HEK293 (cell line): ENCODE measurements around the gene SMTN.
A peak's percentile ranks its signal among the peaks of the same experiment; 100 is the strongest.

Source experiments
- CTCF ChIA-PET: fragments of 350-600 bp; formaldehyde crosslinking; extraction: SDS; loops from one replicate; lab custom pipeline; 2021; ENCODE audit warnings: antibody characterized with exemption; lab: Yijun Ruan, JAX
- POLR2A ChIA-PET: fragments of 300-600 bp; formaldehyde crosslinking; extraction: SDS; loops from one replicate; lab custom pipeline; 2020; ENCODE audit warnings: antibody characterized with exemption, inconsistent platforms; lab: Yijun Ruan, JAX
- H3K27ac ChIP-seq: fragments of 200-500 bp; sonication (Bioruptor generic); 2 replicates; pipeline ENCODE4 v1.5.1; 2014; ENCODE audit warnings: low read depth, low read length, control low read depth, inconsistent platforms; ENCODE audit errors: extremely low read depth
- H3K36me3 ChIP-seq, 2 experiments: fragments of 200-500 bp in 1 of 2; sonication (Bioruptor generic) in 1 of 2; 1 replicate in 1 of 2; 2 replicates in 1 of 2; pipeline ENCODE4 v1.5.1; 2014 to 2017; ENCODE audit warnings: inconsistent platforms in 2 of 2, low read length in 2 of 2; ENCODE audit not compliant: control insufficient read depth in 2 of 2, insufficient read depth in 1 of 2
- H3K4me1 ChIP-seq: fragments of 200-500 bp; sonication (Bioruptor generic); 2 replicates; pipeline ENCODE4 v1.5.1; 2014; ENCODE audit warnings: mild to moderate bottlenecking, low read length, inconsistent platforms; ENCODE audit not compliant: control insufficient read depth, insufficient read depth
- H3K4me3 ChIP-seq: 2 replicates; pipeline ENCODE4 v1.5.1; 2011; ENCODE audit warnings: low read depth, mild to moderate bottlenecking, control low read depth, low read length, moderate library complexity
- H3K9me3 ChIP-seq: fragments of 200-500 bp; sonication (Bioruptor generic); 2 replicates; pipeline ENCODE4 v1.5.1; 2014; ENCODE audit warnings: low read depth, low read length, inconsistent platforms; ENCODE audit not compliant: control insufficient read depth, insufficient read depth
- GLIS1 ChIP-seq: fragments of 450-650 bp; formaldehyde crosslinking; IDR thresholded peaks from 2 replicates; pipeline ENCODE4 v1.5.1; 2016; ENCODE audit warnings: missing biosample characterization, missing genetic modification characterization
- KLF16 ChIP-seq: fragments of 450-650 bp; formaldehyde crosslinking; IDR thresholded peaks from 2 replicates; pipeline ENCODE4 v1.5.1; 2017; ENCODE audit warnings: missing biosample characterization, missing genetic modification characterization
- MZF1 ChIP-seq: fragments of 450-650 bp; formaldehyde crosslinking; IDR thresholded peaks from 2 replicates; pipeline ENCODE4 v1.5.1; 2017; ENCODE audit warnings: missing biosample characterization, missing genetic modification characterization, borderline replicate concordance
- SALL2 ChIP-seq: fragments of 450-650 bp; formaldehyde crosslinking; IDR thresholded peaks from 2 replicates; pipeline ENCODE4 v1.5.0; 2017; ENCODE audit warnings: missing biosample characterization, mild to moderate bottlenecking, missing genetic modification characterization, borderline replicate concordance
- SCRT2 ChIP-seq: fragments of 450-650 bp; formaldehyde crosslinking; IDR thresholded peaks from 2 replicates; pipeline ENCODE4 v1.5.1; 2016; ENCODE audit warnings: missing biosample characterization, missing genetic modification characterization
- SP7 ChIP-seq: fragments of 450-650 bp; formaldehyde crosslinking; IDR thresholded peaks from 2 replicates; pipeline ENCODE4 v1.5.1; 2016; ENCODE audit warnings: missing biosample characterization, missing genetic modification characterization
- YY2 ChIP-seq: fragments of 450-650 bp; formaldehyde crosslinking; IDR thresholded peaks from 2 replicates; pipeline ENCODE4 v1.5.1; 2016; ENCODE audit warnings: missing biosample characterization, missing genetic modification characterization
- ZNF169 ChIP-seq: fragments of 450-650 bp; formaldehyde crosslinking; IDR thresholded peaks from 2 replicates; pipeline ENCODE4 v1.5.1; 2016; ENCODE audit warnings: missing biosample characterization, missing genetic modification characterization
- ZNF175 ChIP-seq: fragments of 450-650 bp; formaldehyde crosslinking; IDR thresholded peaks from 2 replicates; pipeline ENCODE4 v1.5.1; 2016; ENCODE audit warnings: missing biosample characterization, missing genetic modification characterization
- ZNF23 ChIP-seq: fragments of 450-650 bp; formaldehyde crosslinking; IDR thresholded peaks from 2 replicates; pipeline ENCODE4 v1.5.1; 2016; ENCODE audit warnings: missing biosample characterization, missing genetic modification characterization, borderline replicate concordance
- ZNF426 ChIP-seq: fragments of 450-650 bp; formaldehyde crosslinking; IDR thresholded peaks from 2 replicates; pipeline ENCODE4 v1.5.1; 2017; ENCODE audit warnings: missing biosample characterization, missing genetic modification characterization, mild to moderate bottlenecking, inconsistent platforms, moderate library complexity
- ZNF76 ChIP-seq: fragments of 450-650 bp; formaldehyde crosslinking; IDR thresholded peaks from 2 replicates; pipeline ENCODE4; 2016; ENCODE audit warnings: low read depth, missing biosample characterization, missing genetic modification characterization, borderline replicate concordance
- TF ChIP-seq, protein P1 (sequence below): fragments of 450-650 bp; formaldehyde crosslinking; IDR thresholded peaks from 2 replicates; pipeline ENCODE4 v1.5.1; 2017; ENCODE audit warnings: missing biosample characterization, mild to moderate bottlenecking, missing genetic modification characterization, moderate library complexity
- TF ChIP-seq, protein P2 (sequence below): fragments of 450-650 bp; formaldehyde crosslinking; IDR thresholded peaks from 2 replicates; pipeline ENCODE4 v1.5.1; 2016; ENCODE audit warnings: missing biosample characterization, missing genetic modification characterization
- TF ChIP-seq, protein P3 (sequence below): fragments of 450-650 bp; formaldehyde crosslinking; IDR thresholded peaks from 2 replicates; pipeline ENCODE4 v1.5.1; 2016; ENCODE audit warnings: missing biosample characterization, missing genetic modification characterization
- TF ChIP-seq, protein P4 (sequence below): fragments of 450-650 bp; formaldehyde crosslinking; IDR thresholded peaks from 2 replicates; pipeline ENCODE4 v1.5.1; 2016; ENCODE audit warnings: missing biosample characterization, missing genetic modification characterization
- TF ChIP-seq, protein P5 (sequence below): fragments of 450-650 bp; formaldehyde crosslinking; IDR thresholded peaks from 2 replicates; pipeline ENCODE4 v1.5.1; 2016; ENCODE audit warnings: missing biosample characterization, missing genetic modification characterization, low read depth
- TF ChIP-seq, protein P6 (sequence below): fragments of 450-650 bp; formaldehyde crosslinking; IDR thresholded peaks from 2 replicates; pipeline ENCODE4 v1.5.0; 2017; ENCODE audit warnings: missing biosample characterization, missing genetic modification characterization, borderline replicate concordance

The SMTN gene

DNA sequence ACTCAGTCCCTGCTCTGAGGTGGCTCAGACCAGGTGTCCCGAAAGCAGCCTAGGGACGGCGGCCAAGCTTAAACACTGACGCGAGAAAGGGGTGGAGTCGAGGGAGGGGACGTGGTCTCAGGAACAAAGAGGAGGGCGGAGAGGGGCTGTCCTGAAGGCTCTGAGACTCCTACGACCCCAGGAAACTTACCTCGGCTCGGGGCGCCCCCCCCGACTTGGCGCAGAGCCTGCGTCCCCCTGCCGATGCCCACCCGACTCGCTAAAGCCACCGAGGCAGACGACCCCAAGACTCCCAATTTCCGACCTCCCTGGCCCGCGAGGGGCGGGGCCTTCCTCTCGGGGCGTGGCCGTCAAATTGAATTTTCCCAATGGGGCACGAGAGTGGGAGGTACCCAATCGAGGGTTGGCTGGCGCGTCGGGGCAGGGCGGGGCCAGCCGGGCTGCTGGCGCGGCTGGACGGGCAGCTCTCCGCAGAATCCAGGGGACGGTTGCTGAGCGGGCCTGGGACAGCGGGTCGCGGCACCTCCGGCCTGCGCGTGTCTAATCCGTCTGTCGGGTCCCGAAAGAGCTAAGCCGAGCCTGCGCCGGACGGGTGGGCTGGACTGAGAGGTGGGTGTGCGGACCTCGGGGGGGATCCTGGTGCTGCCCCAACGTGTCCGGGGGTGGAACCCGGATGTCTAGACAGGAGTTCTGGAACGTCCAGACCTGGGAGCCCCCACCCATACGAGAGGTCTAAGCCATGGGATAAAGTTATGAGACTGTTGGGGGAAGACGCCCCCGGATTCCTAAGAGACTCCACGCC lies at the start of gene SMTN (continued):
- no peak for TF ChIP-seq ZNF76 (tag by site-specific recombination)
- 0 out of 2 replicates have a peak, but pooled peaks have one; percentile 15 for TF ChIP-seq KLF16 (tag by site-specific recombination)
- TF ChIP-seq ZNF175: no peak
- TF ChIP-seq, protein P1, sequence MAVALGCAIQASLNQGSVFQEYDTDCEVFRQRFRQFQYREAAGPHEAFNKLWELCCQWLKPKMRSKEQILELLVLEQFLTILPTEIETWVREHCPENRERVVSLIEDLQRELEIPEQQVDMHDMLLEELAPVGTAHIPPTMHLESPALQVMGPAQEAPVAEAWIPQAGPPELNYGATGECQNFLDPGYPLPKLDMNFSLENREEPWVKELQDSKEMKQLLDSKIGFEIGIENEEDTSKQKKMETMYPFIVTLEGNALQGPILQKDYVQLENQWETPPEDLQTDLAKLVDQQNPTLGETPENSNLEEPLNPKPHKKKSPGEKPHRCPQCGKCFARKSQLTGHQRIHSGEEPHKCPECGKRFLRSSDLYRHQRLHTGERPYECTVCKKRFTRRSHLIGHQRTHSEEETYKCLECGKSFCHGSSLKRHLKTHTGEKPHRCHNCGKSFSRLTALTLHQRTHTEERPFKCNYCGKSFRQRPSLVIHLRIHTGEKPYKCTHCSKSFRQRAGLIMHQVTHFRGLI (tag by site-specific recombination): no peak
- 0 out of 2 replicates have a peak, but pooled peaks have one; percentile 35 for TF ChIP-seq SP7 (tag by site-specific recombination)
- TF ChIP-seq, protein P2, sequence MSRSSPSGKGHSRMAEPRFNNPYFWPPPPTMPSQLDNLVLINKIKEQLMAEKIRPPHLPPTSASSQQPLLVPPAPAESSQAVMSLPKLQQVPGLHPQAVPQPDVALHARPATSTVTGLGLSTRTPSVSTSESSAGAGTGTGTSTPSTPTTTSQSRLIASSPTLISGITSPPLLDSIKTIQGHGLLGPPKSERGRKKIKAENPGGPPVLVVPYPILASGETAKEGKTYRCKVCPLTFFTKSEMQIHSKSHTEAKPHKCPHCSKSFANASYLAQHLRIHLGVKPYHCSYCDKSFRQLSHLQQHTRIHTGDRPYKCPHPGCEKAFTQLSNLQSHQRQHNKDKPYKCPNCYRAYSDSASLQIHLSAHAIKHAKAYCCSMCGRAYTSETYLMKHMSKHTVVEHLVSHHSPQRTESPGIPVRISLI (tag by site-specific recombination): no peak

DNA sequence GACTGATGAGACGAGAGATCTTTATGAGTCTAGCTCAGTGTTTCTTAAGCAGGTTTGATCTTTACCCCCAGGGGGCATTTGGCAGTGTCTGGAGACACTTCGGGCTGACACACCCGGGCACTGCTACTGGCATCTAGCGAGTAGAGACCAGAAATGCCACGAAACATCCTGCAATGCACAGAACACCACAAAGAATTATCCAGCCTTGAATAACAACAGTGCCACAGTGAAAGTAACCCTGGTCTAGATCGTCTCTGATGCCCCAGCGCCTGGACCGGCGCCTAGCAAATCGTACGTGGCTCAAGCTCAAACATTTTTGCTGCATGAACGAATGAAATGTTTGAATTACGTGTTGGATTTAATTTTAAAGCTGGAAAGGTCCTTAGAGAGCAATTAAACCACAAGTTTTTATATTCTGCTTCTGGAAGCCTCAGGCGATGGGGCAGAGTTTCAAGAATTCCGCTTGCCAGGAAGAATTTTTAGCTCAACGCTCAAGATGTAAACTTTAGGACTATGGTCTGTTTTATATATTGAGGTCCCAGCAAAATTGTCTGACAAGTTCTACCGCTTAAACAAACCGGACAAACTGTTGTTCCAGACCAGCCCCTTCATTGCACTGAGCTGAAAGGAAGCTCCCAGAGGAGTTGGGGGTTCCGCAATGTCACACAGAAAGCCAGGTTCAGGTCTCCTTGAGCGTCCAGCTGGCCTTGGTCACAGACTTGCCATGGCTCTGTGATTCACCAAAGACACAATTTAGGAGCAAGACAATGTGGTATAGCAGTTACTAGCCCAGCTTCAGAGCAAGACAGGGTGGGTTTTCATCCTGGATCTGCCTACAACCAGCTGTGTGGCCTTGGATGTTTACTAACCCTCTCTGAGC lies 44.2 kb upstream of the SMTN start:
- CTCF ChIA-PET: interaction anchor here (0.6 to 1.1 kb wide), 8 partner anchors 12 to 97 kb away, joined by 3 to 6 read pairs (median 3); no protein-coding TSS in a partner anchor
- no peaks in the 10 kb centered on the region for H3K36me3 ChIP-seq
- POLR2A ChIA-PET: interaction anchor here (1.4 kb wide), 1 partner anchor 19 kb away, joined by 4 read pairs; no protein-coding TSS in a partner anchor
- TF ChIP-seq, protein P3, sequence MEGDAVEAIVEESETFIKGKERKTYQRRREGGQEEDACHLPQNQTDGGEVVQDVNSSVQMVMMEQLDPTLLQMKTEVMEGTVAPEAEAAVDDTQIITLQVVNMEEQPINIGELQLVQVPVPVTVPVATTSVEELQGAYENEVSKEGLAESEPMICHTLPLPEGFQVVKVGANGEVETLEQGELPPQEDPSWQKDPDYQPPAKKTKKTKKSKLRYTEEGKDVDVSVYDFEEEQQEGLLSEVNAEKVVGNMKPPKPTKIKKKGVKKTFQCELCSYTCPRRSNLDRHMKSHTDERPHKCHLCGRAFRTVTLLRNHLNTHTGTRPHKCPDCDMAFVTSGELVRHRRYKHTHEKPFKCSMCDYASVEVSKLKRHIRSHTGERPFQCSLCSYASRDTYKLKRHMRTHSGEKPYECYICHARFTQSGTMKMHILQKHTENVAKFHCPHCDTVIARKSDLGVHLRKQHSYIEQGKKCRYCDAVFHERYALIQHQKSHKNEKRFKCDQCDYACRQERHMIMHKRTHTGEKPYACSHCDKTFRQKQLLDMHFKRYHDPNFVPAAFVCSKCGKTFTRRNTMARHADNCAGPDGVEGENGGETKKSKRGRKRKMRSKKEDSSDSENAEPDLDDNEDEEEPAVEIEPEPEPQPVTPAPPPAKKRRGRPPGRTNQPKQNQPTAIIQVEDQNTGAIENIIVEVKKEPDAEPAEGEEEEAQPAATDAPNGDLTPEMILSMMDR (tag by site-specific recombination): peak; percentile 82
- TF ChIP-seq, protein P4, sequence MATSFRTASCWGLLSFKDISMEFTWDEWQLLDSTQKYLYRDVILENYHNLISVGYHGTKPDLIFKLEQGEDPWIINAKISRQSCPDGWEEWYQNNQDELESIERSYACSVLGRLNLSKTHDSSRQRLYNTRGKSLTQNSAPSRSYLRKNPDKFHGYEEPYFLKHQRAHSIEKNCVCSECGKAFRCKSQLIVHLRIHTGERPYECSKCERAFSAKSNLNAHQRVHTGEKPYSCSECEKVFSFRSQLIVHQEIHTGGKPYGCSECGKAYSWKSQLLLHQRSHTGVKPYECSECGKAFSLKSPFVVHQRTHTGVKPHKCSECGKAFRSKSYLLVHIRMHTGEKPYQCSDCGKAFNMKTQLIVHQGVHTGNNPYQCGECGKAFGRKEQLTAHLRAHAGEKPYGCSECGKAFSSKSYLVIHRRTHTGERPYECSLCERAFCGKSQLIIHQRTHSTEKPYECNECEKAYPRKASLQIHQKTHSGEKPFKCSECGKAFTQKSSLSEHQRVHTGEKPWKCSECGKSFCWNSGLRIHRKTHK (tag by site-specific recombination): no peak
- TF ChIP-seq GLIS1 (peak; percentile 29; the same call in 1 of the 2 replicates), KLF16 (tag by site-specific recombination) (no peak)
- no peaks in the 10 kb centered on the region for H3K4me1 ChIP-seq
- H3K27ac ChIP-seq: no peak overlapping the region
- no peaks in the 10 kb centered on the region for H3K9me3 ChIP-seq
- H3K4me3 ChIP-seq: no peak overlapping the region

DNA sequence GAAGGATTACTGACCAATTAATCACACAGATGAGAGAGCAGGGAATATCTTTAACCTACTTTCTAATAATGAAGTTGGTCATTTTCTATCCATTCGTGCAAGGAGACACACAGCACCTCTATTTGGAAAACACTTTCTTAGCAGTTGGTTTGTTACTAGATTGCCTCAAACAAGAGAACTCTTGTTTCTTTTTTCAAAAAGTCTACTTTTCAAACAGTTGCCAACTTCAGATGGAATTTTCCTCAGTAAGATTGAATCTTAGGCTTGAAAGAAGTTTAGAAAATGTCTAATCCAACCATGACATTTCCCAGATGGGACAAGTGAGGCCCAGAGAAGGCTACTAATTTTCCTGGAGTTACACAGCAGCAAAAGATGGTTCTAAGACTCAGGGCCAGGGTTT lies 42.4 kb upstream of the SMTN start:
- H3K4me1 ChIP-seq: no peaks in the 10 kb centered on the region
- H3K4me3 ChIP-seq: no peak overlapping the region
- TF ChIP-seq SALL2 (tag by site-specific recombination) (no peak), MZF1 (no peak), ZNF23 (tag by site-specific recombination) (no peak), SCRT2 (no peak), ZNF169 (no peak), ZNF426 (no peak), YY2 (no peak)
- TF ChIP-seq, protein P5, sequence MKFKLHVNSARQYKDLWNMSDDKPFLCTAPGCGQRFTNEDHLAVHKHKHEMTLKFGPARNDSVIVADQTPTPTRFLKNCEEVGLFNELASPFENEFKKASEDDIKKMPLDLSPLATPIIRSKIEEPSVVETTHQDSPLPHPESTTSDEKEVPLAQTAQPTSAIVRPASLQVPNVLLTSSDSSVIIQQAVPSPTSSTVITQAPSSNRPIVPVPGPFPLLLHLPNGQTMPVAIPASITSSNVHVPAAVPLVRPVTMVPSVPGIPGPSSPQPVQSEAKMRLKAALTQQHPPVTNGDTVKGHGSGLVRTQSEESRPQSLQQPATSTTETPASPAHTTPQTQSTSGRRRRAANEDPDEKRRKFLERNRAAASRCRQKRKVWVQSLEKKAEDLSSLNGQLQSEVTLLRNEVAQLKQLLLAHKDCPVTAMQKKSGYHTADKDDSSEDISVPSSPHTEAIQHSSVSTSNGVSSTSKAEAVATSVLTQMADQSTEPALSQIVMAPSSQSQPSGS (tag by site-specific recombination): no peak
- TF ChIP-seq, protein P6, sequence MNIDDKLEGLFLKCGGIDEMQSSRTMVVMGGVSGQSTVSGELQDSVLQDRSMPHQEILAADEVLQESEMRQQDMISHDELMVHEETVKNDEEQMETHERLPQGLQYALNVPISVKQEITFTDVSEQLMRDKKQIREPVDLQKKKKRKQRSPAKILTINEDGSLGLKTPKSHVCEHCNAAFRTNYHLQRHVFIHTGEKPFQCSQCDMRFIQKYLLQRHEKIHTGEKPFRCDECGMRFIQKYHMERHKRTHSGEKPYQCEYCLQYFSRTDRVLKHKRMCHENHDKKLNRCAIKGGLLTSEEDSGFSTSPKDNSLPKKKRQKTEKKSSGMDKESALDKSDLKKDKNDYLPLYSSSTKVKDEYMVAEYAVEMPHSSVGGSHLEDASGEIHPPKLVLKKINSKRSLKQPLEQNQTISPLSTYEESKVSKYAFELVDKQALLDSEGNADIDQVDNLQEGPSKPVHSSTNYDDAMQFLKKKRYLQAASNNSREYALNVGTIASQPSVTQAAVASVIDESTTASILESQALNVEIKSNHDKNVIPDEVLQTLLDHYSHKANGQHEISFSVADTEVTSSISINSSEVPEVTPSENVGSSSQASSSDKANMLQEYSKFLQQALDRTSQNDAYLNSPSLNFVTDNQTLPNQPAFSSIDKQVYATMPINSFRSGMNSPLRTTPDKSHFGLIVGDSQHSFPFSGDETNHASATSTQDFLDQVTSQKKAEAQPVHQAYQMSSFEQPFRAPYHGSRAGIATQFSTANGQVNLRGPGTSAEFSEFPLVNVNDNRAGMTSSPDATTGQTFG: no peak
- no peaks in the 10 kb centered on the region for H3K36me3 ChIP-seq
- no peak overlapping the region for H3K27ac ChIP-seq
- no peaks in the 10 kb centered on the region for H3K9me3 ChIP-seq
- CTCF ChIA-PET: interaction anchor here (0.6 kb wide), 1 partner anchor 56 kb away, joined by 3 read pairs; no protein-coding TSS in a partner anchor
- POLR2A ChIA-PET: no interaction called here
